Muscle of back (tissue), 11 donors: ENCODE measurements around the gene SPTBN4. TPM values are rescaled to one million over a fixed set of nuclear protein-coding genes. Genes with fewer than 3 reads are reported as not detected.
"Not testable (repeated sequence)": the region's sequence is repeated elsewhere in the genome, so short reads cannot be mapped to it uniquely, and the experiment has no call there.

Source experiments
- DNase-seq, 3 donors: peaks; one replicate each; pipeline versions ENCODE4 v3.0.0 to v3.0.0-alpha.2; 2013
- polyA plus RNA-seq, 10 donors: library from polyadenylated mRNA; unstranded; fragments of 120-200 nt; gene quantifications; one replicate each; pipeline ENCODE4 v1.2.1, GENCODE V29; 2013; ENCODE audit not compliant: insufficient read length in 10 of 10

Gene SPTBN4
- polyA plus RNA-seq, 10 donors, result 0.25 to 0.81 (median 0.49) TPM

- DNase-seq, result no peak
These were observed 119.2 kb downstream of the SPTBN4 start for GRCh38 chr19:40585982-40586422.

- no peak for DNase-seq
These were observed 119.8 kb downstream of the SPTBN4 start for GRCh38 chr19:40586611-40587010.

- no peak for DNase-seq
These were observed 121.5 kb downstream of the SPTBN4 start for GRCh38 chr19:40588110-40588854.

- no peak for DNase-seq
These were observed 122.2 kb downstream of the SPTBN4 start for GRCh38 chr19:40588926-40589569.

- DNase-seq, result peak in 1 of 3 donors; percentile 63
These were observed 123.0 kb downstream of the SPTBN4 start for GRCh38 chr19:40589591-40590429.

GRCh38 chr19:40590464-40591265, 123.9 kb downstream of the SPTBN4 start:
- no peak for DNase-seq

GRCh38 chr19:40591724-40592123, 124.9 kb downstream of the SPTBN4 start:
- DNase-seq, result not testable (repeated sequence)

- DNase-seq, result no peak
These were observed 125.4 kb downstream of the SPTBN4 start for GRCh38 chr19:40592170-40592569.

GRCh38 chr19:40594255-40594654, 127.5 kb downstream of the SPTBN4 start:
- DNase-seq, result no peak

GRCh38 chr19:40594657-40595091, 127.9 kb downstream of the SPTBN4 start:
- no peak for DNase-seq

- peak in 2 of 3 donors; percentile 70 to 82 for DNase-seq
These were observed 130.0 kb downstream of the SPTBN4 start for GRCh38 chr19:40596608-40597328.

- no peak for DNase-seq
These were observed 130.6 kb downstream of the SPTBN4 start for GRCh38 chr19:40597329-40597838.

- peak; percentile 92 to 98 (median 95) for DNase-seq
These were observed 131.5 kb downstream of the SPTBN4 start for GRCh38 chr19:40598121-40598917.

- DNase-seq, result no peak
These were observed 132.1 kb downstream of the SPTBN4 start for GRCh38 chr19:40598918-40599307.

GRCh38 chr19:40599331-40599901, 132.6 kb downstream of the SPTBN4 start:
- peak in 1 of 3 donors; percentile 74 for DNase-seq

- DNase-seq, result peak in 1 of 3 donors; percentile 66
These were observed 133.2 kb downstream of the SPTBN4 start for GRCh38 chr19:40599902-40600569.

GRCh38 chr19:40600570-40601133, 133.9 kb downstream of the SPTBN4 start:
- DNase-seq, result peak in 1 of 3 donors; percentile 82
